ENCODE results near the gene TSPYL2. TPM values are rescaled to one million over a fixed set of nuclear protein-coding genes. Genes with fewer than 3 reads are reported as not detected.

The TSPYL2 gene
- total RNA-seq, 2 experiments from 2014 or later: 56.8 to 61.0 TPM

- no peak for TF ChIP-seq CTCF (IDR thresholded peaks at IDR 0.05)
- no peak within 1 kb of the TSS for H3K27ac Mint-ChIP-seq
- no peaks in the 10 kb centered on the region for H3K36me3 Mint-ChIP-seq (ENCODE audit: low read depth)
- intact Hi-C loops (cut with micrococcal nuclease): no loop called here
- peak; percentile 30 for ATAC-seq
- peaks cover 3% of the 10 kb centered on the region for H3K4me1 Mint-ChIP-seq (ENCODE audit: low read depth)
- ChIA-PET POLR2A (no interaction called here), CTCF (no interaction called here)
- peaks cover 5% of the 10 kb centered on the region for H3K27me3 Mint-ChIP-seq
- no peaks in the 10 kb centered on the region for H3K9me3 Mint-ChIP-seq
- peak within 1 kb of the TSS; percentile 51 for H3K4me3 Mint-ChIP-seq
- DNase-seq: no peak
Observed at GRCh38 chrX:53048169-53049126, 33.7 kb upstream of the TSPYL2 start, which contains the start of gene GPR173. GPR173 (plus strand) TSS chrX:53048789; CDS start chrX:53076622, 27,833 bp downstream.

GRCh38 chrX:53049127-53049517 is 33.0 kb upstream of the TSPYL2 start:
- H3K4me3 Mint-ChIP-seq: peak overlapping the region; percentile 29
- H3K27me3 Mint-ChIP-seq: peaks cover 5% of the 10 kb centered on the region
- no peak overlapping the region for H3K27ac Mint-ChIP-seq
- H3K9me3 Mint-ChIP-seq: no peaks in the 10 kb centered on the region
- intact Hi-C loops (cut with micrococcal nuclease): no loop called here
- no peaks in the 10 kb centered on the region for H3K36me3 Mint-ChIP-seq (ENCODE audit: low read depth)
- ATAC-seq (no peak), DNase-seq (no peak)
- H3K4me1 Mint-ChIP-seq (ENCODE audit: low read depth): peaks cover 3% of the 10 kb centered on the region
- CTCF ChIA-PET: no interaction called here
- no peak for TF ChIP-seq CTCF (IDR thresholded peaks at IDR 0.05)
- POLR2A ChIA-PET: no interaction called here

GRCh38 chrX:53050841-53051240 is 31.3 kb upstream of the TSPYL2 start:
- H3K27me3 Mint-ChIP-seq: peaks cover 5% of the 10 kb centered on the region
- peaks cover 3% of the 10 kb centered on the region for H3K4me1 Mint-ChIP-seq (ENCODE audit: low read depth)
- no peak overlapping the region for H3K27ac Mint-ChIP-seq
- ChIA-PET CTCF (no interaction called here), POLR2A (no interaction called here)
- TF ChIP-seq CTCF (IDR thresholded peaks at IDR 0.05): no peak
- H3K36me3 Mint-ChIP-seq (ENCODE audit: low read depth): no peaks in the 10 kb centered on the region
- intact Hi-C loops (cut with micrococcal nuclease): no loop called here
- ATAC-seq (no peak), DNase-seq (no peak)
- H3K9me3 Mint-ChIP-seq: no peaks in the 10 kb centered on the region
- H3K4me3 Mint-ChIP-seq: no peak overlapping the region

- TF ChIP-seq CTCF (IDR thresholded peaks at IDR 0.05): no peak
- intact Hi-C loops (cut with micrococcal nuclease): no loop called here
- ATAC-seq (no peak), DNase-seq (no peak)
- no peak overlapping the region for H3K27ac Mint-ChIP-seq
- POLR2A ChIA-PET: no interaction called here
- H3K36me3 Mint-ChIP-seq (ENCODE audit: low read depth): no peaks in the 10 kb centered on the region
- H3K4me3 Mint-ChIP-seq: no peak overlapping the region
- CTCF ChIA-PET: no interaction called here
- no peaks in the 10 kb centered on the region for H3K27me3 Mint-ChIP-seq
- no peaks in the 10 kb centered on the region for H3K4me1 Mint-ChIP-seq (ENCODE audit: low read depth)
- no peaks in the 10 kb centered on the region for H3K9me3 Mint-ChIP-seq
Observed at GRCh38 chrX:53055244-53055849, 26.8 kb upstream of the TSPYL2 start.

GRCh38 chrX:53056292-53056691 is 25.9 kb upstream of the TSPYL2 start:
- no peak for DNase-seq
- no peak for TF ChIP-seq CTCF (IDR thresholded peaks at IDR 0.05)
- intact Hi-C loops (cut with micrococcal nuclease): no loop called here
- H3K4me1 Mint-ChIP-seq (ENCODE audit: low read depth): no peaks in the 10 kb centered on the region
- ChIA-PET CTCF (interaction anchor here (1.0 kb wide), 1 partner anchor 12 kb away, joined by 3 read pairs; no protein-coding TSS in a partner anchor), POLR2A (no interaction called here)
- H3K36me3 Mint-ChIP-seq (ENCODE audit: low read depth): no peaks in the 10 kb centered on the region
- H3K4me3 Mint-ChIP-seq: no peak overlapping the region
- no peaks in the 10 kb centered on the region for H3K9me3 Mint-ChIP-seq
- H3K27ac Mint-ChIP-seq: no peak overlapping the region
- peak; percentile 71 for ATAC-seq
- no peaks in the 10 kb centered on the region for H3K27me3 Mint-ChIP-seq
